GM10266 (cell line): ENCODE measurements around the gene MEI1.
A peak's percentile ranks its signal among the peaks of the same experiment; 100 is the strongest.

Source experiments
- DNase-seq: peaks from one replicate; pipeline ENCODE4 v3.0.0; 2012; ENCODE audit errors: extremely low spot score
- CTCF ChIP-seq: IDR thresholded peaks from 2 replicates; pipeline ENCODE4 v1.5.1; 2012; ENCODE audit warnings: mild to moderate bottlenecking, low read depth; ENCODE audit not compliant: control insufficient read depth, insufficient read depth; ENCODE audit errors: missing control alignments

The MEI1 gene

GRCh38 chr22:41746567-41747400 lies 47.5 kb downstream of the MEI1 start:
- TF ChIP-seq CTCF: peak; percentile 72
- peak; percentile 66 for DNase-seq

GRCh38 chr22:41752011-41752970 lies 53.0 kb downstream of the MEI1 start:
- DNase-seq: no peak
- TF ChIP-seq CTCF: no peak

- DNase-seq: no peak
- no peak for TF ChIP-seq CTCF
These were observed 54.7 kb downstream of the MEI1 start for GRCh38 chr22:41753984-41754383.

- no peak for TF ChIP-seq CTCF
These were observed 58.2 kb downstream of the MEI1 start for GRCh38 chr22:41757502-41757901.

GRCh38 chr22:41758231-41758630 lies 58.9 kb downstream of the MEI1 start:
- no peak for DNase-seq
- TF ChIP-seq CTCF: no peak

More at GRCh38 chr22:41757502-41757901, 58.2 kb downstream of the MEI1 start:
- no peak for DNase-seq

- no peak for DNase-seq
- peak; percentile 47 for TF ChIP-seq CTCF
These were observed 63.9 kb downstream of the MEI1 start for GRCh38 chr22:41762980-41763779.
